SK-N-SH treated with all-trans-retinoic acid at 6 μM for 48 hours (cell line): ENCODE measurements around the gene SLC2A5.

Source experiments
- ATAC-seq: fragments of 200-7000 bp; cut with Tn5 transposase; 3 replicates; pipeline ENCODE4 v1.9.1; 2020; ENCODE audit warnings: mild to moderate bottlenecking, moderate library complexity
- ARNTL ChIP-seq: fragments of 450-650 bp; formaldehyde crosslinking; IDR thresholded peaks from 2 replicates; pipeline ENCODE4 v1.5.0; 2020; ENCODE audit warnings: low read depth, mild to moderate bottlenecking, moderate library complexity, borderline replicate concordance
- BACH2 ChIP-seq: fragments of 250-450 bp; sonication (Bioruptor Pico); IDR thresholded peaks from 2 replicates; pipeline ENCODE4 v1.9.0; 2021; ENCODE audit warnings: mild to moderate bottlenecking, borderline replicate concordance
- CSDC2 ChIP-seq: fragments of 250-450 bp; sonication (Bioruptor Pico); IDR thresholded peaks from 2 replicates; pipeline ENCODE4 v1.5.0; 2020; ENCODE audit warnings: mild to moderate bottlenecking, moderate library complexity
- ESRRG ChIP-seq: fragments of 250-450 bp; sonication (Bioruptor Pico); IDR thresholded peaks from 2 replicates; pipeline ENCODE4 v1.6.1; 2021; ENCODE audit warnings: mild to moderate bottlenecking
- GLIS3 ChIP-seq: fragments of 250-450 bp; sonication (Bioruptor Pico); IDR thresholded peaks from 2 replicates; pipeline ENCODE4 v1.5.0; 2020; ENCODE audit warnings: mild to moderate bottlenecking, moderate library complexity
- ISL1 ChIP-seq: fragments of 250-450 bp; sonication (Bioruptor Pico); IDR thresholded peaks from 2 replicates; pipeline ENCODE4 v2.1.2; 2022; ENCODE audit warnings: mild to moderate bottlenecking, moderate library complexity
- OSR1 ChIP-seq: fragments of 250-450 bp; sonication (Bioruptor Pico); IDR thresholded peaks from 2 replicates; pipeline ENCODE4 v1.8.0; 2022; ENCODE audit warnings: moderate library complexity, mild to moderate bottlenecking, inconsistent platforms
- PPARA ChIP-seq: fragments of 250-450 bp; sonication (Bioruptor Pico); IDR thresholded peaks from 2 replicates; pipeline ENCODE4 v1.5.0; 2020; ENCODE audit warnings: mild to moderate bottlenecking, borderline replicate concordance
- RARB ChIP-seq: fragments of 250-450 bp; sonication (Bioruptor Pico); IDR thresholded peaks from 2 replicates; pipeline ENCODE4 v1.8.0; 2021; ENCODE audit warnings: mild to moderate bottlenecking, moderate library complexity
- TCF4 ChIP-seq: fragments of 250-450 bp; sonication (Bioruptor Pico); IDR thresholded peaks from 2 replicates; pipeline ENCODE4 v1.8.0; 2021; ENCODE audit warnings: mild to moderate bottlenecking, moderate library complexity, borderline replicate concordance
- TOX ChIP-seq: fragments of 250-450 bp; sonication (Bioruptor Pico); IDR thresholded peaks from 2 replicates; pipeline ENCODE4 v1.8.0; 2021; ENCODE audit warnings: mild to moderate bottlenecking, moderate library complexity, borderline replicate concordance
- ZC3H10 ChIP-seq: fragments of 250-450 bp; sonication (Bioruptor Pico); IDR thresholded peaks from 2 replicates; pipeline ENCODE4 v1.5.1; 2021; ENCODE audit warnings: mild to moderate bottlenecking, moderate library complexity
- ZFP3 ChIP-seq: fragments of 250-450 bp; sonication (Bioruptor Pico); IDR thresholded peaks from 2 replicates; pipeline ENCODE4 v1.5.0; 2020; ENCODE audit warnings: mild to moderate bottlenecking, moderate library complexity
- ZFP30 ChIP-seq: fragments of 450-650 bp; formaldehyde crosslinking; IDR thresholded peaks from 2 replicates; pipeline ENCODE4 v1.5.0; 2022; ENCODE audit warnings: mild to moderate bottlenecking, moderate library complexity
- ZNF565 ChIP-seq: fragments of 450-650 bp; formaldehyde crosslinking; conservative IDR thresholded peaks from 2 replicates; pipeline ENCODE4 v1.5.0; 2020; ENCODE audit warnings: low read depth, mild to moderate bottlenecking, moderate library complexity
- ZNF70 ChIP-seq: fragments of 450-650 bp; formaldehyde crosslinking; IDR thresholded peaks from 2 replicates; pipeline ENCODE4 v1.5.0; 2020; ENCODE audit warnings: mild to moderate bottlenecking, moderate library complexity
- TF ChIP-seq, protein P1 (sequence below): fragments of 250-450 bp; sonication (Bioruptor Pico); IDR thresholded peaks from 2 replicates; pipeline ENCODE4 v1.8.0; 2020; ENCODE audit warnings: mild to moderate bottlenecking, moderate library complexity, borderline replicate concordance
- TF ChIP-seq, protein P2 (sequence below): fragments of 250-450 bp; sonication (Bioruptor Pico); IDR thresholded peaks from 2 replicates; pipeline ENCODE4 v1.5.1; 2020; ENCODE audit warnings: low read depth, mild to moderate bottlenecking, moderate library complexity
- TF ChIP-seq, protein P3 (sequence below): fragments of 250-450 bp; sonication (Bioruptor Pico); IDR thresholded peaks from 2 replicates; pipeline ENCODE4 v1.5.0; 2020; ENCODE audit warnings: mild to moderate bottlenecking, moderate library complexity
- TF ChIP-seq, protein P4 (sequence below): fragments of 250-450 bp; sonication (Bioruptor Pico); IDR thresholded peaks from 2 replicates; pipeline ENCODE4 v1.5.1; 2021; ENCODE audit warnings: mild to moderate bottlenecking, moderate library complexity

The SLC2A5 gene

DNA sequence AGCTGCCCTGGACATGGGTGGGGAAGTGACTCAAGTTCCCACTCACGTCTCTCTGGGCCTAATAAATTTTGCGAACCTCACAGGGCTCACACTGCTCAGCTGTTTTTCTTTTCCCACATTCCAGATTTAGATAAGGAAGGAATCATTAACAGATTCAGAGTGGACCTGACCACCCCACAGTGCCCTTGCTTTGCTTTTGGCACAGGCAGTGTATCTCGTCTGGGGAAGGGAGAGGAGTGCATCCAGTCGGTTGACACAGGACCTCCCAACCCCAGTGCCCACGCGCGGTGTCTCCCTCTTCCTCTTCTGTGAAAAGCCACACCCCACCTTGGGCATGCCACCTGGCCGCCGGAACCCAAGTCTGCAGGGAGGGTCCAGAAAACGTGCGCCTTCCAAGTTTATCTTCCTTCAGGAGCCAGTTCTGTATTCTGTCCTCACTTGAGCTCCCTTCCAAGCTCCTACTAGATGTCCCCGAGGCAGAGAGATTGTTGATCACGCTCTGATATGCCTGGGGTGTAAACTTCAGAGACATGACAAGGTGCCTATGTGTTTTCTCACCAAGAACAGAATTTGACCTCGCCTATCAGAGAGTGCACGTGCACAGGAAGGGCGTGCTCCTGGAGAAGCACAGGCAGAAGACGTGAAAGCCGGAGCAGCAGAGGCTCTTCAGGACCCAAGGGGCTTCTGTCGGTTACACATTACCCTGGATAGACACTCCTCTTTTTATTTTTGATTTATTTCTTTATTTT is 9.5 kb upstream of the SLC2A5 start:
- TF ChIP-seq ISL1 (CRISPR knock-in tag) (no peak), ZFP30 (CRISPR knock-in tag) (no peak), ESRRG (CRISPR knock-in tag) (no peak), BACH2 (no peak), ARNTL (CRISPR knock-in tag) (no peak), GLIS3 (no peak), ZFP3 (CRISPR knock-in tag) (no peak), ZNF70 (no peak), PPARA (no peak)
- TF ChIP-seq, protein P1, sequence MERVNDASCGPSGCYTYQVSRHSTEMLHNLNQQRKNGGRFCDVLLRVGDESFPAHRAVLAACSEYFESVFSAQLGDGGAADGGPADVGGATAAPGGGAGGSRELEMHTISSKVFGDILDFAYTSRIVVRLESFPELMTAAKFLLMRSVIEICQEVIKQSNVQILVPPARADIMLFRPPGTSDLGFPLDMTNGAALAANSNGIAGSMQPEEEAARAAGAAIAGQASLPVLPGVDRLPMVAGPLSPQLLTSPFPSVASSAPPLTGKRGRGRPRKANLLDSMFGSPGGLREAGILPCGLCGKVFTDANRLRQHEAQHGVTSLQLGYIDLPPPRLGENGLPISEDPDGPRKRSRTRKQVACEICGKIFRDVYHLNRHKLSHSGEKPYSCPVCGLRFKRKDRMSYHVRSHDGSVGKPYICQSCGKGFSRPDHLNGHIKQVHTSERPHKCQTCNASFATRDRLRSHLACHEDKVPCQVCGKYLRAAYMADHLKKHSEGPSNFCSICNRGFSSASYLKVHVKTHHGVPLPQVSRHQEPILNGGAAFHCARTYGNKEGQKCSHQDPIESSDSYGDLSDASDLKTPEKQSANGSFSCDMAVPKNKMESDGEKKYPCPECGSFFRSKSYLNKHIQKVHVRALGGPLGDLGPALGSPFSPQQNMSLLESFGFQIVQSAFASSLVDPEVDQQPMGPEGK (CRISPR knock-in tag) = no peak
- TF ChIP-seq, all 23 proteins: peak for 0
- no peak for ATAC-seq

DNA sequence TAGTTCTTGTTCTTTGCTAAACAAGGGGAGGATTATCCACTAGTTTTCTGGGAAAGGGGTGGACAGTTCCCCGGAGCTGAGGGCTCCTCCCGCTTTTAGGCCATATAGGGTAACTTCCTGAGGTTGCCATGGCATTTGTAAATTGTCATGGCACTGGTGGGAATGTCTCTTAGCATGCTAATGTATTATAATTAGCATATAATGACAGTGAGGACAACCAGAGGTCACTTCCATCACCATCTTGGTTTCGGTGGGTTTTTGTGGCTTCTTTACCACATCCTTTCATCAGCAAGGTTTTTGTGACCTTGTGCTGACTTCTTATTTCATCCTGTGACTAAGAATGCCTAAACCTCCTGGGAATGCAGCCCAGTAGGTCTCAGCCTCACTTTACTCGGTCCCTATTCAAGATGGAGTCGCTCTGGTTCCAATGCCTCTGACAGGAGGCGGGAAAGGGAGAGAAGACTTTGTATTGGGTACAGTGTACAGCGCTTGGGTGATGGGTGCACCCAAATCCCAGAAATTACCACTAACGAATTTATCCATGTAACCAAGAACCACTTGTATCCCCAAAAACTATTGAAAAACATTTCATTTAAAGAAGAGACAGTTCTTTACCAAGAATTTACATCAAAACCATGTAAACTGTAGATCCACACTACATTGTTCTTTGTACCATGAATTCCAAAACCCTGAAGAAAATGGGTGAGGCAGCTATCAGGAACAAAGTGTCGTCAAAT is 8.7 kb upstream of the SLC2A5 start:
- no peak for TF ChIP-seq ZFP30 (CRISPR knock-in tag)
- peak; percentile 96 for TF ChIP-seq OSR1 (CRISPR knock-in tag)
- TF ChIP-seq ZFP3 (CRISPR knock-in tag) = peak; percentile 77; the same call in 1 of the 2 replicates
- TF ChIP-seq, protein P2, sequence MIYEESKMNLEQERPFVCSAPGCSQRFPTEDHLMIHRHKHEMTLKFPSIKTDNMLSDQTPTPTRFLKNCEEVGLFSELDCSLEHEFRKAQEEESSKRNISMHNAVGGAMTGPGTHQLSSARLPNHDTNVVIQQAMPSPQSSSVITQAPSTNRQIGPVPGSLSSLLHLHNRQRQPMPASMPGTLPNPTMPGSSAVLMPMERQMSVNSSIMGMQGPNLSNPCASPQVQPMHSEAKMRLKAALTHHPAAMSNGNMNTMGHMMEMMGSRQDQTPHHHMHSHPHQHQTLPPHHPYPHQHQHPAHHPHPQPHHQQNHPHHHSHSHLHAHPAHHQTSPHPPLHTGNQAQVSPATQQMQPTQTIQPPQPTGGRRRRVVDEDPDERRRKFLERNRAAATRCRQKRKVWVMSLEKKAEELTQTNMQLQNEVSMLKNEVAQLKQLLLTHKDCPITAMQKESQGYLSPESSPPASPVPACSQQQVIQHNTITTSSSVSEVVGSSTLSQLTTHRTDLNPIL (CRISPR knock-in tag) = no peak
- TF ChIP-seq, protein P3, sequence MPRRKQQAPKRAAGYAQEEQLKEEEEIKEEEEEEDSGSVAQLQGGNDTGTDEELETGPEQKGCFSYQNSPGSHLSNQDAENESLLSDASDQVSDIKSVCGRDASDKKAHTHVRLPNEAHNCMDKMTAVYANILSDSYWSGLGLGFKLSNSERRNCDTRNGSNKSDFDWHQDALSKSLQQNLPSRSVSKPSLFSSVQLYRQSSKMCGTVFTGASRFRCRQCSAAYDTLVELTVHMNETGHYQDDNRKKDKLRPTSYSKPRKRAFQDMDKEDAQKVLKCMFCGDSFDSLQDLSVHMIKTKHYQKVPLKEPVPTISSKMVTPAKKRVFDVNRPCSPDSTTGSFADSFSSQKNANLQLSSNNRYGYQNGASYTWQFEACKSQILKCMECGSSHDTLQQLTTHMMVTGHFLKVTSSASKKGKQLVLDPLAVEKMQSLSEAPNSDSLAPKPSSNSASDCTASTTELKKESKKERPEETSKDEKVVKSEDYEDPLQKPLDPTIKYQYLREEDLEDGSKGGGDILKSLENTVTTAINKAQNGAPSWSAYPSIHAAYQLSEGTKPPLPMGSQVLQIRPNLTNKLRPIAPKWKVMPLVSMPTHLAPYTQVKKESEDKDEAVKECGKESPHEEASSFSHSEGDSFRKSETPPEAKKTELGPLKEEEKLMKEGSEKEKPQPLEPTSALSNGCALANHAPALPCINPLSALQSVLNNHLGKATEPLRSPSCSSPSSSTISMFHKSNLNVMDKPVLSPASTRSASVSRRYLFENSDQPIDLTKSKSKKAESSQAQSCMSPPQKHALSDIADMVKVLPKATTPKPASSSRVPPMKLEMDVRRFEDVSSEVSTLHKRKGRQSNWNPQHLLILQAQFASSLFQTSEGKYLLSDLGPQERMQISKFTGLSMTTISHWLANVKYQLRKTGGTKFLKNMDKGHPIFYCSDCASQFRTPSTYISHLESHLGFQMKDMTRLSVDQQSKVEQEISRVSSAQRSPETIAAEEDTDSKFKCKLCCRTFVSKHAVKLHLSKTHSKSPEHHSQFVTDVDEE (CRISPR knock-in tag) = no peak
- TF ChIP-seq RARB (CRISPR knock-in tag) = peak; percentile 61; the same call in 1 of the 2 replicates
- TF ChIP-seq CSDC2 (CRISPR knock-in tag) = peak; percentile 99
- TF ChIP-seq ZC3H10 (CRISPR knock-in tag) = peak; percentile 80
- no peak for TF ChIP-seq ZNF565 (CRISPR knock-in tag)
- TF ChIP-seq, protein P1 (CRISPR knock-in tag) = peak; percentile 80; the same call in 1 of the 2 replicates
- peak; percentile 50; the same call in 1 of the 2 replicates for TF ChIP-seq TOX (CRISPR knock-in tag)
- TF ChIP-seq TCF4 (CRISPR knock-in tag) = no peak
- no peak for ATAC-seq

DNA sequence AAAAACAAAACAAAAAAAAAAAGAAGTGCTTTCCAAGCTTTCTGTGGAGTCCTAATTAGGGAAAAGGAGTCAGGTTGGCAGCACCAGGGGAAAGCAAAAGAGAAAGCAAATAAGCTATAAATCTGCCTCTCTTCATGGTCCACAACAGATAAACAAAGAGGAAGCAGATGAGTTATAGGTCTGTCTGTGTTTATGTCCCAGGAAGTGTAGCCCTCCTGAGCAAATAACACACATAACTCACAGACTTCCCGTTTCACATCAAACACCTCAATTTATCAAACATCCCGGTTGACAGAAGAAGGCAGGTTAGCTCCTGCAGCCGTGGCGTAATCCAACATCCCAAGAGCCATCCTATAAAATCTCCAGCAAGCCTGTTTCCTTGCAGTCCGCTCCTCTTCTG is 5.6 kb upstream of the SLC2A5 start:
- no peak for ATAC-seq
- TF ChIP-seq ISL1 (CRISPR knock-in tag) = no peak

DNA sequence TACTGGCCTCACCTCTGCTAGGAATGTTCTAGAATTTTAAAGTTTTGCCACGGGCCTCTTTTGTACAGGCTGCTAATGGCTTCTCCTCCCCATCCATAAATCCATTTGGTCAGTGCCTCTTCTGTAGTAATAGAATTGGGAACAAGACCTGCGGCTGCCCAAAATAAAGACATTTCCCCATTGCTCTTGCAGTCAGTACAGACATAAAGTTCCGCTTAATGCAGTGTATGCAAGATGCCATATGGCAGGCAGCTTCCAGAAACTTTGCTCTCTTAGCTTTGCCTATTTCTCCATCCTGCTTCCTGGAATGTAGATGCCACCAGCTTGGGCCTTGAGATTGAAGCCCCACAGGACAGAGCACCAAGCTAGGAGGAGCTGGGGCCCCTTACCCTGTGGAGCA is 3.7 kb upstream of the SLC2A5 start:
- no peak for ATAC-seq
- TF ChIP-seq OSR1 (CRISPR knock-in tag) (no peak), CSDC2 (CRISPR knock-in tag) (no peak)
- TF ChIP-seq, protein P4, sequence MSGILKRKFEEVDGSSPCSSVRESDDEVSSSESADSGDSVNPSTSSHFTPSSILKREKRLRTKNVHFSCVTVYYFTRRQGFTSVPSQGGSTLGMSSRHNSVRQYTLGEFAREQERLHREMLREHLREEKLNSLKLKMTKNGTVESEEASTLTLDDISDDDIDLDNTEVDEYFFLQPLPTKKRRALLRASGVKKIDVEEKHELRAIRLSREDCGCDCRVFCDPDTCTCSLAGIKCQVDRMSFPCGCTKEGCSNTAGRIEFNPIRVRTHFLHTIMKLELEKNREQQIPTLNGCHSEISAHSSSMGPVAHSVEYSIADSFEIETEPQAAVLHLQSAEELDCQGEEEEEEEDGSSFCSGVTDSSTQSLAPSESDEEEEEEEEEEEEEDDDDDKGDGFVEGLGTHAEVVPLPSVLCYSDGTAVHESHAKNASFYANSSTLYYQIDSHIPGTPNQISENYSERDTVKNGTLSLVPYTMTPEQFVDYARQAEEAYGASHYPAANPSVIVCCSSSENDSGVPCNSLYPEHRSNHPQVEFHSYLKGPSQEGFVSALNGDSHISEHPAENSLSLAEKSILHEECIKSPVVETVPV (CRISPR knock-in tag) = no peak
